PC-3 (cell line): Measurements from ENCODE around the gene CRTC2. TPM values are rescaled to one million over a fixed set of nuclear protein-coding genes. Genes with fewer than 3 reads are reported as not detected.

ENCODE experiments used
- ATAC-seq: fragments of 200-7000 bp; cut with Tn5 transposase; 2 replicates; pipeline ENCODE4 v1.9.1; 2020; ENCODE audit warnings: mild to moderate bottlenecking, moderate library complexity
- BruUV-seq: library from RNA; stranded (reverse); fragments of 400-500 nt; replicated peaks from 2 replicates; lab custom pipeline; 2021; lab: Mats Ljungman, UMichigan
- CTCF ChIA-PET: fragments of 300-600 bp; sonication (Branson Sonifier 250); formaldehyde crosslinking; loops from one replicate; lab custom pipeline; 2022; ENCODE audit warnings: antibody characterized with exemption; lab: Charles Lee
- POLR2A ChIA-PET: fragments of 300-600 bp; sonication (Branson Sonifier 250); formaldehyde crosslinking; loops from one replicate; lab custom pipeline; 2022; ENCODE audit warnings: antibody characterized with exemption; ENCODE audit not compliant: unreplicated experiment; lab: Charles Lee
- DNase-seq: peaks from one replicate; pipeline ENCODE4 v3.0.0-alpha.2; 2015
- H2AFZ ChIP-seq: fragments of 300-600 bp; sonication (generic); 2 replicates; pipeline ENCODE4 v1.6.0; 2016; ENCODE audit warnings: antibody characterized with exemption, low read length
- H3F3A ChIP-seq: fragments of 300-600 bp; sonication (generic); one replicate; pipeline ENCODE4 v1.6.0; 2017; ENCODE audit warnings: antibody characterized with exemption, low read length, control low read depth, mild to moderate bottlenecking; ENCODE audit not compliant: unreplicated experiment
- H3K27ac ChIP-seq: fragments of 300-600 bp; sonication (generic); 2 replicates; pipeline ENCODE4 v1.5.1; 2016; ENCODE audit warnings: mild to moderate bottlenecking, low read length
- H3K27me3 ChIP-seq: fragments of 300-600 bp; sonication (generic); 2 replicates; pipeline ENCODE4 v1.6.1; 2016; ENCODE audit warnings: low read length, mixed read lengths
- H3K36me3 ChIP-seq: fragments of 300-600 bp; sonication (generic); 2 replicates; pipeline ENCODE4 v1.6.1; 2016; ENCODE audit warnings: low read depth, mixed run types, low read length, mixed read lengths
- H3K4me1 ChIP-seq: fragments of 300-600 bp; sonication (generic); 2 replicates; pipeline ENCODE4 v1.5.1; 2016; ENCODE audit warnings: low read length; ENCODE audit not compliant: insufficient read depth
- H3K4me2 ChIP-seq: fragments of 300-600 bp; sonication (generic); 2 replicates; pipeline ENCODE4 v1.6.0; 2016; ENCODE audit warnings: low read length
- H3K4me3 ChIP-seq: fragments of 300-600 bp; sonication (generic); 2 replicates; pipeline ENCODE4 v1.5.1; 2016; ENCODE audit warnings: mild to moderate bottlenecking, low read length, mixed read lengths
- H3K79me2 ChIP-seq: fragments of 300-600 bp; sonication (generic); 2 replicates; pipeline ENCODE4 v1.6.1; 2017; ENCODE audit warnings: low read length, mixed read lengths
- H3K9ac ChIP-seq: fragments of 300-600 bp; sonication (generic); 2 replicates; pipeline ENCODE4 v1.6.0; 2016; ENCODE audit warnings: mild to moderate bottlenecking, low read length
- H3K9me2 ChIP-seq: fragments of 300-600 bp; sonication (generic); replicated peaks from 2 replicates; pipeline ENCODE4 v1.6.1; 2016; ENCODE audit warnings: mixed run types, low read length, mixed read lengths
- H3K9me3 ChIP-seq: fragments of 300-600 bp; sonication (generic); 2 replicates; pipeline ENCODE4 v1.6.1; 2016; ENCODE audit warnings: low read length, mixed read lengths
- H4K20me1 ChIP-seq: fragments of 300-600 bp; sonication (generic); 2 replicates; pipeline ENCODE4 v1.6.1; 2016; ENCODE audit warnings: low read length, mixed read lengths
- EZH2 ChIP-seq: fragments of 300-600 bp; sonication (generic); IDR thresholded peaks from one replicate; pipeline ENCODE4 v1.6.1; 2017; ENCODE audit warnings: antibody characterized with exemption, mild to moderate bottlenecking, low read length; ENCODE audit not compliant: unreplicated experiment
- EZH2phosphoT487 ChIP-seq: fragments of 300-600 bp; sonication (generic); IDR thresholded peaks from 2 replicates; pipeline ENCODE4 v1.6.1; 2018; ENCODE audit warnings: mild to moderate bottlenecking, antibody characterized with exemption, low read length, borderline replicate concordance
- intact Hi-C: fragments of 100-400 bp; cut with micrococcal nuclease; formaldehyde crosslinking; loops from 2 replicates; pipeline ENCODE4 v1.9.0; 2023
- total RNA-seq: library from RNA; depleted of rRNA; stranded (reverse); fragments of >200 nt; gene quantifications from 2 replicates; pipeline ENCODE4 v1.2.3, GENCODE V29; 2014
- TF ChIP-seq, protein P1 (sequence below): fragments of 300-600 bp; sonication (generic); conservative IDR thresholded peaks from 2 replicates; pipeline ENCODE4 v1.5.1; 2017; ENCODE audit warnings: antibody characterized with exemption, low read depth, mild to moderate bottlenecking, low read length

CRTC2 gene
- total RNA-seq, 1 experiment from 2014 or later = 21.0 TPM

DNA sequence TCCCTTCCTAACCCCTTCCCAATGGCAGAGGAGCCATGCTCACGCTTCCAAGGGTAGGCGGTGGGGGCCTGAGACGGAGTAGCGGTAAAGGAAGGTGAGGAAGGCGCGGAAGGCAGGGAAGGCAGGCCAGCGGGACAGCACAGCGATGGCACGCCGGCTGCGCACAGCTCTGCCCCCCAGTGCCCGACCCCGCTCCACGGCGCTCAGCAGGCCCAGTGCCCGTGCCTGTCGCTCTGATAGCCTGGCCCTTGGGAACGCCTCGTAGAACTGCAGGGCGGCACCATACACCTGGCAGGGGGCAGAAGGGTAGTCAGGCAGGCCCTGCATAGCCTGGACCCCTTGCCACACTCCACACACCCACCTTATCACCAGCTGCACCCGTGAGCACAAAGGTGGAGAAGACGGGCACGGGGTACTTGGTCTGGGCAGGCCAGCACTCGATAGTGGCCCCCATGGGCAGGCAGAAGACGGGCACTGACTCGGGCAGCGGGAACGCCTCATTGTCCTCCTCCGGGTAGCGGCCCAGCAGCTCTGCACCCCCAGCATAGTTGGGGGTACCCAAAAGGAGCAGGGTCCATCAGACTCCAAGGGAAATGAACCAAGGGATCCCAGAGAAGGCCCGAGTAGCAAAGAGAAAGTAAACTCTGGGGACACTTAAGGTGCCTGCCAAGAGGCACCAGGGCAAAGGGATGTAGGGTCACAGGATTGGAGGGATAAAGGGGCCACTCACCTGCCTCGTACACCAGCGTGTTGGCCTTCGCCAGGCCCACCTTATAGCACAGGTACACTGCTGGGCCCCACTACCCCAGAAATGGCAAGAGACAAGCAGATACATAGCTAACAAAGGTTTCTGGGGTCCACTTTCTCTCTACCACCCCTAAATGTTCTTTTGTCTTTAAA is 16.3 kb downstream of the CRTC2 start:
- H3K36me3 ChIP-seq = no peaks in the 10 kb centered on the region; the same call in 1 of the 2 replicates
- ChIA-PET POLR2A (no interaction called here), CTCF (no interaction called here)
- no TSS peak for BruUV-seq
- no peaks in the 10 kb centered on the region for H3K9me2 ChIP-seq
- peaks cover 13% of the 10 kb centered on the region for H3K4me1 ChIP-seq
- no peak overlapping the region for H3K4me2 ChIP-seq
- H2AFZ ChIP-seq = no peak overlapping the region
- no peaks in the 10 kb centered on the region for H3K27me3 ChIP-seq
- no peak overlapping the region for H3K27ac ChIP-seq
- H4K20me1 ChIP-seq = no peaks in the 10 kb centered on the region
- H3F3A ChIP-seq = no peaks in the 10 kb centered on the region
- no peaks in the 10 kb centered on the region for H3K9me3 ChIP-seq
- TF ChIP-seq, protein P1, sequence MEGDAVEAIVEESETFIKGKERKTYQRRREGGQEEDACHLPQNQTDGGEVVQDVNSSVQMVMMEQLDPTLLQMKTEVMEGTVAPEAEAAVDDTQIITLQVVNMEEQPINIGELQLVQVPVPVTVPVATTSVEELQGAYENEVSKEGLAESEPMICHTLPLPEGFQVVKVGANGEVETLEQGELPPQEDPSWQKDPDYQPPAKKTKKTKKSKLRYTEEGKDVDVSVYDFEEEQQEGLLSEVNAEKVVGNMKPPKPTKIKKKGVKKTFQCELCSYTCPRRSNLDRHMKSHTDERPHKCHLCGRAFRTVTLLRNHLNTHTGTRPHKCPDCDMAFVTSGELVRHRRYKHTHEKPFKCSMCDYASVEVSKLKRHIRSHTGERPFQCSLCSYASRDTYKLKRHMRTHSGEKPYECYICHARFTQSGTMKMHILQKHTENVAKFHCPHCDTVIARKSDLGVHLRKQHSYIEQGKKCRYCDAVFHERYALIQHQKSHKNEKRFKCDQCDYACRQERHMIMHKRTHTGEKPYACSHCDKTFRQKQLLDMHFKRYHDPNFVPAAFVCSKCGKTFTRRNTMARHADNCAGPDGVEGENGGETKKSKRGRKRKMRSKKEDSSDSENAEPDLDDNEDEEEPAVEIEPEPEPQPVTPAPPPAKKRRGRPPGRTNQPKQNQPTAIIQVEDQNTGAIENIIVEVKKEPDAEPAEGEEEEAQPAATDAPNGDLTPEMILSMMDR = no peak
- TF ChIP-seq EZH2phosphoT487 = no peak
- TF ChIP-seq EZH2 = no peak
- ATAC-seq (no peak), DNase-seq (no peak)
- peaks cover 23% of the 10 kb centered on the region for H3K79me2 ChIP-seq
- H3K9ac ChIP-seq = no peak overlapping the region
- no peak overlapping the region for H3K4me3 ChIP-seq
- intact Hi-C loops = no loop called here

- Histone ChIP-seq H4K20me1 (no peaks in the 10 kb centered on the region), H3F3A (no peaks in the 10 kb centered on the region), H3K36me3 (peaks cover 5% of the 10 kb centered on the region; the same call in 1 of the 2 replicates), H3K27me3 (no peaks in the 10 kb centered on the region), H3K9me2 (no peaks in the 10 kb centered on the region), H3K79me2 (peaks cover 19% of the 10 kb centered on the region), H3K27ac (no peak overlapping the region), H3K9me3 (no peaks in the 10 kb centered on the region), H2AFZ (no peak overlapping the region), H3K4me3 (no peak overlapping the region), H3K4me2 (no peak overlapping the region), H3K9ac (no peak overlapping the region), H3K4me1 (peaks cover 9% of the 10 kb centered on the region)
- ATAC-seq = no peak
- ChIA-PET POLR2A (interaction anchor here (0.6 kb wide), 1 partner anchor 23 kb away, joined by 6 read pairs; the partner anchor contains the start of gene SLC39A1), CTCF (no interaction called here)
- no TSS peak for BruUV-seq
- intact Hi-C loops = no loop called here
- DNase-seq = no peak
- TF ChIP-seq EZH2phosphoT487 (no peak), EZH2 (no peak)
- TF ChIP-seq, protein P1 = no peak
Observed at GRCh38 chr1:153940756-153941155, 17.7 kb downstream of the CRTC2 start.

DNA sequence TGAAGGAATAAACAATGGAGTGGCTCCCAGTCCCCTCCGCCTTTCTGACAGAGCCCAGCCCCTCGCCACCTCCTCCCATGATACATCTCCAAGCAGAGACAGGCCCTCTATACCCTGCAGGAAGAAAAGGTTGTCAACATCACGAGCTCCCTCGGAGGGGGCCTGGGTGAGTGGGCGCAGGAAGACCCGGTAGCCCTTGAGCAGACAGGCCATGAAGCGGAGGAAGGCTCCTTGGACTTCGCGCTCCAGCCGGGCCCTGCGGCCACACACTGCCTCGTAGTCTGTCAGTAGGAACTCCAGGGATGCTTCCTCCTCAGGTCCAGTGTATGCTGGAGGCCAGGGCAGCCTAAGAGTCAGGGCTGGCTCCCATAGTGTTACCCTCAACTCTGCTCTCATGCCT is 18.9 kb downstream of the CRTC2 start:
- intact Hi-C loops = no loop called here
- TSS peak; percentile 6 for BruUV-seq
- Histone ChIP-seq H4K20me1 (no peaks in the 10 kb centered on the region), H3K4me2 (no peak overlapping the region), H3K27ac (no peak overlapping the region), H3K27me3 (no peaks in the 10 kb centered on the region), H3F3A (no peaks in the 10 kb centered on the region), H3K9me3 (no peaks in the 10 kb centered on the region), H3K79me2 (peaks cover 6% of the 10 kb centered on the region), H3K4me1 (no peaks in the 10 kb centered on the region), H3K9ac (no peak overlapping the region), H3K4me3 (no peak overlapping the region), H2AFZ (no peak overlapping the region), H3K36me3 (peaks cover 9% of the 10 kb centered on the region; the same call in 1 of the 2 replicates), H3K9me2 (no peaks in the 10 kb centered on the region)
- ATAC-seq (no peak), DNase-seq (no peak)
- CTCF ChIA-PET = no interaction called here
- POLR2A ChIA-PET = interaction anchor here (0.6 kb wide), 1 partner anchor 39 kb away, joined by 7 read pairs; no protein-coding TSS in a partner anchor
- no peak for TF ChIP-seq EZH2
